Endodermal cell (in vitro differentiated cells): Measurements from ENCODE around the gene PRDM15. TPM values are rescaled to one million over a fixed set of nuclear protein-coding genes. Genes with fewer than 3 reads are reported as not detected.

Experiments
- DNase-seq: peaks from one replicate; pipeline ENCODE4 v3.0.0-alpha.2; 2017
- H3K27ac ChIP-seq: 2 replicates; pipeline ENCODE4 v1.5.1; 2013; ENCODE audit warnings: mild to moderate bottlenecking, low read depth, low read length, moderate library complexity
- H3K27me3 ChIP-seq: 2 replicates; pipeline ENCODE4 v1.6.1; 2013; ENCODE audit warnings: mild to moderate bottlenecking, low read length, moderate library complexity; ENCODE audit not compliant: insufficient read depth, control insufficient read depth, poor library complexity, severe bottlenecking
- H3K36me3 ChIP-seq: 2 replicates; pipeline ENCODE4 v1.7.0; 2013; ENCODE audit warnings: mild to moderate bottlenecking, low read length, moderate library complexity; ENCODE audit not compliant: control insufficient read depth, insufficient read depth
- H3K4me1 ChIP-seq: one replicate; pipeline ENCODE4 v1.7.0; 2013; ENCODE audit warnings: low read length; ENCODE audit not compliant: control insufficient read depth, insufficient read depth
- H3K4me3 ChIP-seq: 2 replicates; pipeline ENCODE4 v1.5.1; 2013; ENCODE audit warnings: mild to moderate bottlenecking, low read length, moderate library complexity
- H3K9ac ChIP-seq: 2 replicates; pipeline ENCODE4 v1.6.1; 2013; ENCODE audit warnings: mild to moderate bottlenecking, low read length, moderate library complexity; ENCODE audit not compliant: poor library complexity, severe bottlenecking; ENCODE audit errors: extremely low read depth
- H3K9me3 ChIP-seq: 2 replicates; pipeline ENCODE4 v1.6.1; 2013; ENCODE audit warnings: mild to moderate bottlenecking, low read length, moderate library complexity; ENCODE audit not compliant: control insufficient read depth
- H3K27ac Mint-ChIP-seq: 2 replicates; pipeline ENCODE4 v1.8.0; 2020; ENCODE audit warnings: mixed read lengths
- H3K27me3 Mint-ChIP-seq: 2 replicates; pipeline ENCODE4 v1.8.0; 2021; ENCODE audit warnings: mild to moderate bottlenecking, mixed read lengths; ENCODE audit not compliant: insufficient read depth
- H3K36me3 Mint-ChIP-seq: 2 replicates; pipeline ENCODE4 v1.8.0; 2020; ENCODE audit warnings: low read depth, mixed read lengths
- H3K4me1 Mint-ChIP-seq: 2 replicates; pipeline ENCODE4 v1.8.0; 2020; ENCODE audit warnings: mixed read lengths
- H3K4me3 Mint-ChIP-seq: 2 replicates; pipeline ENCODE4 v1.8.0; 2020; ENCODE audit warnings: mild to moderate bottlenecking, moderate library complexity, mixed read lengths
- H3K9me3 Mint-ChIP-seq: 2 replicates; pipeline ENCODE4 v1.8.0; 2020; ENCODE audit warnings: mild to moderate bottlenecking, mixed read lengths
- CTCF ChIP-seq: fragments of 200-600 bp; sonication (generic); conservative IDR thresholded peaks from 2 replicates; pipeline ENCODE4 v1.5.0; 2021; ENCODE audit warnings: antibody characterized with exemption, mild to moderate bottlenecking
- WGBS, 2 experiments: methylation state at CpG; one replicate each; pipeline versions ENCODE4 v1.1.5 to v1.1.7; 2013; ENCODE audit warnings: missing lambda C conversion rate in 2 of 2, mixed read lengths in 1 of 2; ENCODE audit not compliant: insufficient coverage in 1 of 2, insufficient read length in 1 of 2; 5-methylcytosine and 5-hydroxymethylcytosine counted together
- total RNA-seq, 2 donors: library from RNA; stranded (reverse); fragmentation: NEBNext Ultra II Directional in 1 of 2; extraction: Animal tissue kit (Norgen Biotek cat#: 25700) in 1 of 2; gene quantifications; 2 replicates in 1 of 2; 3 replicates in 1 of 2; pipeline ENCODE4 v1.2.1, GENCODE V29; 2021

PRDM15 gene
- total RNA-seq, 2 donors from 2014 or later = 8.8 to 10.1 TPM

- Mint-ChIP-seq H3K27ac (no peak overlapping the region), H3K36me3 (peaks cover 22% of the 10 kb centered on the region), H3K9me3 (no peaks in the 10 kb centered on the region), H3K4me1 (peaks cover 43% of the 10 kb centered on the region), H3K27me3 (peaks cover 11% of the 10 kb centered on the region), H3K4me3 (no peak overlapping the region)
- Histone ChIP-seq H3K9ac (no peak overlapping the region), H3K4me1 (peaks cover 13% of the 10 kb centered on the region), H3K27ac (no peak overlapping the region), H3K27me3 (peaks cover 18% of the 10 kb centered on the region), H3K36me3 (peaks cover 11% of the 10 kb centered on the region), H3K9me3 (no peaks in the 10 kb centered on the region), H3K4me3 (no peak overlapping the region)
- TF ChIP-seq CTCF = no peak
- 94 to 98% methylated on average over 25 to 33 of the region's 33 CpGs for WGBS, 2 experiments
- DNase-seq = no peak
These were observed 123.0 kb downstream of the PRDM15 start for GRCh38 chr21:41755934-41756773.

GRCh38 chr21:41755258-41755933 is 123.7 kb downstream of the PRDM15 start:
- H3K27me3 ChIP-seq = peaks cover 11% of the 10 kb centered on the region
- TF ChIP-seq CTCF = no peak
- no peaks in the 10 kb centered on the region for H3K9me3 ChIP-seq
- peaks cover 11% of the 10 kb centered on the region for H3K36me3 ChIP-seq
- Mint-ChIP-seq H3K4me3 (no peak overlapping the region), H3K4me1 (peaks cover 37% of the 10 kb centered on the region), H3K36me3 (peaks cover 24% of the 10 kb centered on the region), H3K27ac (no peak overlapping the region), H3K9me3 (no peaks in the 10 kb centered on the region), H3K27me3 (peaks cover 6% of the 10 kb centered on the region)
- peaks cover 13% of the 10 kb centered on the region for H3K4me1 ChIP-seq
- no peak overlapping the region for H3K9ac ChIP-seq
- DNase-seq = no peak
- H3K4me3 ChIP-seq = no peak overlapping the region
- 92 to 96% methylated on average over 14 to 23 of the region's 23 CpGs for WGBS, 2 experiments
- H3K27ac ChIP-seq = no peak overlapping the region

GRCh38 chr21:41754479-41754891 is 124.7 kb downstream of the PRDM15 start:
- H3K27me3 Mint-ChIP-seq = peaks cover under 1% of the 10 kb centered on the region
- H3K4me3 Mint-ChIP-seq = no peak overlapping the region
- H3K36me3 Mint-ChIP-seq = peaks cover 32% of the 10 kb centered on the region

More at GRCh38 chr21:41754479-41754891, 124.7 kb downstream of the PRDM15 start:
- Mint-ChIP-seq H3K9me3 (no peaks in the 10 kb centered on the region), H3K27ac (no peak overlapping the region), H3K4me1 (peaks cover 34% of the 10 kb centered on the region)
- Histone ChIP-seq H3K4me3 (no peak overlapping the region), H3K9me3 (no peaks in the 10 kb centered on the region), H3K27ac (no peak overlapping the region), H3K9ac (no peak overlapping the region), H3K4me1 (peaks cover 19% of the 10 kb centered on the region), H3K27me3 (peaks cover 2% of the 10 kb centered on the region), H3K36me3 (peaks cover 11% of the 10 kb centered on the region)
- WGBS, 2 experiments = 53 to 56% methylated on average over 3 to 10 of the region's 10 CpGs
- peak; percentile 42 for TF ChIP-seq CTCF
- DNase-seq = peak; percentile 83
